ENCODE measurements around the gene DEDD.
A peak's percentile ranks its signal among the peaks of the same experiment; 100 is the strongest.

Gene DEDD

GRCh38 chr1:161082996-161083747, 49.3 kb downstream of the DEDD start:
- DNase-seq (ENCODE audit: insufficient read length, low spot score) (no peak), FAIRE-seq (peak; percentile 40)
- no peak for TF ChIP-seq PAX5 (IDR thresholded peaks at IDR 0.05; ENCODE audit: insufficient read depth, low read length, severe bottlenecking)
- no peak for TF ChIP-seq POLR2A (IDR thresholded peaks at IDR 0.05; ENCODE audit: low read depth, low read length)

- TF ChIP-seq TAF1 (IDR thresholded peaks at IDR 0.05; ENCODE audit: low read depth, low read length) (no peak), PAX5 (IDR thresholded peaks at IDR 0.05; ENCODE audit: insufficient read depth, low read length, severe bottlenecking) (no peak), SPI1 (IDR thresholded peaks at IDR 0.05; ENCODE audit: low read depth, low read length) (no peak), POLR2A (IDR thresholded peaks at IDR 0.05; ENCODE audit: low read depth, low read length) (no peak), POU2F2 (IDR thresholded peaks at IDR 0.05; ENCODE audit: low read depth, low read length) (no peak), POLR2AphosphoS5 (IDR thresholded peaks at IDR 0.05; ENCODE audit: low read depth, low read length) (no peak)
- no peak for DNase-seq (ENCODE audit: insufficient read length, low spot score)
- FAIRE-seq, result no peak
Observed at GRCh38 chr1:161082483-161082882, 50.0 kb downstream of the DEDD start.

GRCh38 chr1:161081519-161081918, 50.9 kb downstream of the DEDD start:
- DNase-seq (ENCODE audit: insufficient read length, low spot score), result no peak
- TF ChIP-seq POLR2AphosphoS5 (IDR thresholded peaks at IDR 0.05; ENCODE audit: low read depth, low read length) (no peak), PAX5 (IDR thresholded peaks at IDR 0.05; ENCODE audit: insufficient read depth, low read length, severe bottlenecking) (no peak), SPI1 (IDR thresholded peaks at IDR 0.05; ENCODE audit: low read depth, low read length) (no peak), POU2F2 (IDR thresholded peaks at IDR 0.05; ENCODE audit: low read depth, low read length) (no peak), POLR2A (IDR thresholded peaks at IDR 0.05; ENCODE audit: low read depth, low read length) (no peak), TAF1 (IDR thresholded peaks at IDR 0.05; ENCODE audit: low read depth, low read length) (no peak)
- FAIRE-seq, result no peak

GRCh38 chr1:161080441-161081405, 51.7 kb downstream of the DEDD start:
- no peak for FAIRE-seq
- DNase-seq (ENCODE audit: insufficient read length, low spot score), result no peak
- no peak for TF ChIP-seq PAX5 (IDR thresholded peaks at IDR 0.05; ENCODE audit: insufficient read depth, low read length, severe bottlenecking)
- no peak for TF ChIP-seq SPI1 (IDR thresholded peaks at IDR 0.05; ENCODE audit: low read depth, low read length)
- TF ChIP-seq POLR2A (IDR thresholded peaks at IDR 0.05; ENCODE audit: low read depth, low read length), result no peak
- no peak for TF ChIP-seq POU2F2 (IDR thresholded peaks at IDR 0.05; ENCODE audit: low read depth, low read length)
- TF ChIP-seq TAF1 (IDR thresholded peaks at IDR 0.05; ENCODE audit: low read depth, low read length), result no peak
- TF ChIP-seq POLR2AphosphoS5 (IDR thresholded peaks at IDR 0.05; ENCODE audit: low read depth, low read length), result no peak

- DNase-seq (ENCODE audit: insufficient read length, low spot score) (no peak), FAIRE-seq (no peak)
- TF ChIP-seq PAX5 (IDR thresholded peaks at IDR 0.05; ENCODE audit: insufficient read depth, low read length, severe bottlenecking) (no peak), POLR2AphosphoS5 (IDR thresholded peaks at IDR 0.05; ENCODE audit: low read depth, low read length) (no peak)
Observed at GRCh38 chr1:161079436-161080110, 52.9 kb downstream of the DEDD start.

- FAIRE-seq (no peak), DNase-seq (ENCODE audit: insufficient read length, low spot score) (no peak)
- no peak for TF ChIP-seq POU2F2 (IDR thresholded peaks at IDR 0.05; ENCODE audit: low read depth, low read length)
- TF ChIP-seq POLR2A (IDR thresholded peaks at IDR 0.05; ENCODE audit: low read depth, low read length), result no peak
- no peak for TF ChIP-seq TAF1 (IDR thresholded peaks at IDR 0.05; ENCODE audit: low read depth, low read length)
- no peak for TF ChIP-seq PAX5 (IDR thresholded peaks at IDR 0.05; ENCODE audit: insufficient read depth, low read length, severe bottlenecking)
Observed at GRCh38 chr1:161077426-161077825, 55.0 kb downstream of the DEDD start.

- DNase-seq (ENCODE audit: insufficient read length, low spot score) (no peak), FAIRE-seq (no peak)
- TF ChIP-seq POLR2AphosphoS5 (IDR thresholded peaks at IDR 0.05; ENCODE audit: low read depth, low read length) (no peak), SPI1 (IDR thresholded peaks at IDR 0.05; ENCODE audit: low read depth, low read length) (no peak), POLR2A (IDR thresholded peaks at IDR 0.05; ENCODE audit: low read depth, low read length) (no peak), TAF1 (IDR thresholded peaks at IDR 0.05; ENCODE audit: low read depth, low read length) (no peak), PAX5 (IDR thresholded peaks at IDR 0.05; ENCODE audit: insufficient read depth, low read length, severe bottlenecking) (no peak), POU2F2 (IDR thresholded peaks at IDR 0.05; ENCODE audit: low read depth, low read length) (no peak)
Observed at GRCh38 chr1:161076410-161076809, 56.1 kb downstream of the DEDD start.

GRCh38 chr1:161074676-161075368, 57.6 kb downstream of the DEDD start:
- FAIRE-seq (peak; percentile 35), DNase-seq (ENCODE audit: insufficient read length, low spot score) (no peak)
- TF ChIP-seq TAF1 (IDR thresholded peaks at IDR 0.05; ENCODE audit: low read depth, low read length) (no peak), SPI1 (IDR thresholded peaks at IDR 0.05; ENCODE audit: low read depth, low read length) (no peak), POU2F2 (IDR thresholded peaks at IDR 0.05; ENCODE audit: low read depth, low read length) (no peak), POLR2A (IDR thresholded peaks at IDR 0.05; ENCODE audit: low read depth, low read length) (no peak), PAX5 (IDR thresholded peaks at IDR 0.05; ENCODE audit: insufficient read depth, low read length, severe bottlenecking) (no peak), POLR2AphosphoS5 (IDR thresholded peaks at IDR 0.05; ENCODE audit: low read depth, low read length) (no peak)

Data from GM12891 (cell line).